Neural cell (in vitro differentiated cells): ENCODE measurements around the gene ARFRP1.

ENCODE experiments used
- CTCF ChIP-seq: fragments of 450-650 bp; IDR thresholded peaks from 2 replicates; pipeline ENCODE4 v1.5.1; 2014; ENCODE audit warnings: antibody characterized with exemption, mild to moderate bottlenecking, moderate library complexity; ENCODE audit not compliant: poor library complexity, severe bottlenecking
- EP300 ChIP-seq: fragments of 450-650 bp; conservative IDR thresholded peaks from 2 replicates; pipeline ENCODE4 v1.6.1; 2014; ENCODE audit warnings: antibody characterized with exemption, mild to moderate bottlenecking, moderate library complexity; ENCODE audit not compliant: poor library complexity, severe bottlenecking
- EZH2 ChIP-seq: fragments of 200-600, 300-800 bp; shearing (Covaris generic), sonication (generic); IDR thresholded peaks from 2 replicates; pipeline ENCODE4 v1.6.1; 2014; ENCODE audit warnings: antibody characterized with exemption, low read length, borderline replicate concordance, mild to moderate bottlenecking; ENCODE audit not compliant: insufficient read depth, poor library complexity, severe bottlenecking
- POLR2AphosphoS5 ChIP-seq: IDR thresholded peaks from 2 replicates; pipeline ENCODE4 v1.6.1; 2012
- RAD21 ChIP-seq: fragments of 450-650 bp; conservative IDR thresholded peaks from 2 replicates; pipeline ENCODE4 v1.6.1; 2014; ENCODE audit warnings: antibody characterized with exemption, mild to moderate bottlenecking, moderate library complexity
- REST ChIP-seq: IDR thresholded peaks from 2 replicates; pipeline ENCODE4 v1.6.1; 2012; ENCODE audit warnings: borderline replicate concordance
- SMC3 ChIP-seq: fragments of 450-650 bp; conservative IDR thresholded peaks from 2 replicates; pipeline ENCODE4 v1.6.1; 2014; ENCODE audit warnings: antibody characterized with exemption, mild to moderate bottlenecking, moderate library complexity; ENCODE audit not compliant: poor library complexity

- TF ChIP-seq CTCF (no peak), EZH2 (no peak), POLR2AphosphoS5 (no peak), RAD21 (no peak), SMC3 (no peak), REST (no peak), EP300 (no peak)
Observed at GRCh38 chr20:63756648-63756991, 48.8 kb upstream of the ARFRP1 start.
